Measurements from ENCODE around the gene SSC4D. TPM values are rescaled to one million over a fixed set of nuclear protein-coding genes. Genes with fewer than 3 reads are reported as not detected.

Gene SSC4D
- total RNA-seq, 1 experiment from 2014 or later: 18.1 TPM

DNA sequence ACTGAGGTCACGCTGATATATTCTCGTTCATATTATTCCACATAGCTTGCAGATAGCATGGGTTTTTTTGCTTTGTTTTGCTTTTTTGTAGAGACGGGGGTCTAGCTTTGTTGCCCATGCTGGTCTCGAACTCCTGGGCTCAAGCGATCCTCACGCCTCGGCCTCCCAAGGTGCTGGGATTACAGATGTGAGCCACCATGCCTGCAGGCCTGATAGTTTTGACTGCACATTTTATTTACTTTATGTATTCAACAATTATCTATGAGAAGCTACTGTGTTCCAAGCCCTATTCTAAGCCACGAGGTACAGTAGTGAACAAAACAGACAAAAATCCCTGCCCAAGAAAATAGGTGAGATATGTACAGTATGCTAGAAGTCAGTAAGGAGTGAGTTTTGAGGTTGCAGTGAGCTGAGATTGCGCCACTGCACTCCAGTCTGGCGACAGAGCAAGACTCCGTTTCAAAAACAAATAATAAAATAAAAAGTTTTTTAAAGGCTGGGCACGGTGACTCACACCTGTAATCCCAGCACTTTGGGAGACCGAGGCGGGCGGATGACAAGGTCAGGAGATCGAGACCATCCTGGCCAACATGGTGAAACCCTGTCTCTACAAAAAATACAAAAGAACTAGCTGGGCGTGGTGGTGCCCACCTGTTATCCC is 49.4 kb downstream of the SSC4D start:
- ChIA-PET CTCF (interaction anchor here (0.5 to 1.6 kb wide), 6 partner anchors 9 to 65 kb away, joined by 3 to 4 read pairs (median 4); partner anchors contain the start of gene ZP3), POLR2A (interaction anchor here (0.8 to 1.4 kb wide), 2 partner anchors 26 to 36 kb away, joined by 3 to 4 read pairs; no protein-coding TSS in a partner anchor)
- Mint-ChIP-seq H3K27me3 (ENCODE audit: low read depth) (no peaks in the 10 kb centered on the region; the same call in 1 of the 2 replicates), H3K36me3 (peaks cover 29% of the 10 kb centered on the region), H3K27ac (peak overlapping the region; percentile 95), H3K4me3 (peak overlapping the region; percentile 73), H3K4me1 (peaks cover 44% of the 10 kb centered on the region), H3K9me3 (no peaks in the 10 kb centered on the region)
- DNase-seq (ENCODE audit: low spot score) (no peak), ATAC-seq (no peak)
- TF ChIP-seq, protein P1, sequence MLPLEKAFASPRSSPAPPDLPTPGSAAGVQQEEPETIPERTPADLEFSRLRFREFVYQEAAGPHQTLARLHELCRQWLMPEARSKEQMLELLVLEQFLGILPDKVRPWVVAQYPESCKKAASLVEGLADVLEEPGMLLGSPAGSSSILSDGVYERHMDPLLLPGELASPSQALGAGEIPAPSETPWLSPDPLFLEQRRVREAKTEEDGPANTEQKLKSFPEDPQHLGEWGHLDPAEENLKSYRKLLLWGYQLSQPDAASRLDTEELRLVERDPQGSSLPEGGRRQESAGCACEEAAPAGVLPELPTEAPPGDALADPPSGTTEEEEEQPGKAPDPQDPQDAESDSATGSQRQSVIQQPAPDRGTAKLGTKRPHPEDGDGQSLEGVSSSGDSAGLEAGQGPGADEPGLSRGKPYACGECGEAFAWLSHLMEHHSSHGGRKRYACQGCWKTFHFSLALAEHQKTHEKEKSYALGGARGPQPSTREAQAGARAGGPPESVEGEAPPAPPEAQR (CRISPR knock-in tag; IDR thresholded peaks at IDR 0.05): no peak
- TF ChIP-seq, protein P2, sequence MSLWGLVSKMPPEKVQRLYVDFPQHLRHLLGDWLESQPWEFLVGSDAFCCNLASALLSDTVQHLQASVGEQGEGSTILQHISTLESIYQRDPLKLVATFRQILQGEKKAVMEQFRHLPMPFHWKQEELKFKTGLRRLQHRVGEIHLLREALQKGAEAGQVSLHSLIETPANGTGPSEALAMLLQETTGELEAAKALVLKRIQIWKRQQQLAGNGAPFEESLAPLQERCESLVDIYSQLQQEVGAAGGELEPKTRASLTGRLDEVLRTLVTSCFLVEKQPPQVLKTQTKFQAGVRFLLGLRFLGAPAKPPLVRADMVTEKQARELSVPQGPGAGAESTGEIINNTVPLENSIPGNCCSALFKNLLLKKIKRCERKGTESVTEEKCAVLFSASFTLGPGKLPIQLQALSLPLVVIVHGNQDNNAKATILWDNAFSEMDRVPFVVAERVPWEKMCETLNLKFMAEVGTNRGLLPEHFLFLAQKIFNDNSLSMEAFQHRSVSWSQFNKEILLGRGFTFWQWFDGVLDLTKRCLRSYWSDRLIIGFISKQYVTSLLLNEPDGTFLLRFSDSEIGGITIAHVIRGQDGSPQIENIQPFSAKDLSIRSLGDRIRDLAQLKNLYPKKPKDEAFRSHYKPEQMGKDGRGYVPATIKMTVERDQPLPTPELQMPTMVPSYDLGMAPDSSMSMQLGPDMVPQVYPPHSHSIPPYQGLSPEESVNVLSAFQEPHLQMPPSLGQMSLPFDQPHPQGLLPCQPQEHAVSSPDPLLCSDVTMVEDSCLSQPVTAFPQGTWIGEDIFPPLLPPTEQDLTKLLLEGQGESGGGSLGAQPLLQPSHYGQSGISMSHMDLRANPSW (CRISPR knock-in tag; conservative IDR thresholded peaks at IDR 0.05; ENCODE audit: low read depth): no peak
- TF ChIP-seq, protein P3, sequence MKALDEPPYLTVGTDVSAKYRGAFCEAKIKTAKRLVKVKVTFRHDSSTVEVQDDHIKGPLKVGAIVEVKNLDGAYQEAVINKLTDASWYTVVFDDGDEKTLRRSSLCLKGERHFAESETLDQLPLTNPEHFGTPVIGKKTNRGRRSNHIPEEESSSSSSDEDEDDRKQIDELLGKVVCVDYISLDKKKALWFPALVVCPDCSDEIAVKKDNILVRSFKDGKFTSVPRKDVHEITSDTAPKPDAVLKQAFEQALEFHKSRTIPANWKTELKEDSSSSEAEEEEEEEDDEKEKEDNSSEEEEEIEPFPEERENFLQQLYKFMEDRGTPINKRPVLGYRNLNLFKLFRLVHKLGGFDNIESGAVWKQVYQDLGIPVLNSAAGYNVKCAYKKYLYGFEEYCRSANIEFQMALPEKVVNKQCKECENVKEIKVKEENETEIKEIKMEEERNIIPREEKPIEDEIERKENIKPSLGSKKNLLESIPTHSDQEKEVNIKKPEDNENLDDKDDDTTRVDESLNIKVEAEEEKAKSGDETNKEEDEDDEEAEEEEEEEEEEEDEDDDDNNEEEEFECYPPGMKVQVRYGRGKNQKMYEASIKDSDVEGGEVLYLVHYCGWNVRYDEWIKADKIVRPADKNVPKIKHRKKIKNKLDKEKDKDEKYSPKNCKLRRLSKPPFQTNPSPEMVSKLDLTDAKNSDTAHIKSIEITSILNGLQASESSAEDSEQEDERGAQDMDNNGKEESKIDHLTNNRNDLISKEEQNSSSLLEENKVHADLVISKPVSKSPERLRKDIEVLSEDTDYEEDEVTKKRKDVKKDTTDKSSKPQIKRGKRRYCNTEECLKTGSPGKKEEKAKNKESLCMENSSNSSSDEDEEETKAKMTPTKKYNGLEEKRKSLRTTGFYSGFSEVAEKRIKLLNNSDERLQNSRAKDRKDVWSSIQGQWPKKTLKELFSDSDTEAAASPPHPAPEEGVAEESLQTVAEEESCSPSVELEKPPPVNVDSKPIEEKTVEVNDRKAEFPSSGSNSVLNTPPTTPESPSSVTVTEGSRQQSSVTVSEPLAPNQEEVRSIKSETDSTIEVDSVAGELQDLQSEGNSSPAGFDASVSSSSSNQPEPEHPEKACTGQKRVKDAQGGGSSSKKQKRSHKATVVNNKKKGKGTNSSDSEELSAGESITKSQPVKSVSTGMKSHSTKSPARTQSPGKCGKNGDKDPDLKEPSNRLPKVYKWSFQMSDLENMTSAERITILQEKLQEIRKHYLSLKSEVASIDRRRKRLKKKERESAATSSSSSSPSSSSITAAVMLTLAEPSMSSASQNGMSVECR (CRISPR knock-in tag; IDR thresholded peaks at IDR 0.05; ENCODE audit: borderline replicate concordance): no peak
- no peak for TF ChIP-seq ZNF416 (CRISPR knock-in tag; IDR thresholded peaks at IDR 0.05)
- TF ChIP-seq, protein P4, sequence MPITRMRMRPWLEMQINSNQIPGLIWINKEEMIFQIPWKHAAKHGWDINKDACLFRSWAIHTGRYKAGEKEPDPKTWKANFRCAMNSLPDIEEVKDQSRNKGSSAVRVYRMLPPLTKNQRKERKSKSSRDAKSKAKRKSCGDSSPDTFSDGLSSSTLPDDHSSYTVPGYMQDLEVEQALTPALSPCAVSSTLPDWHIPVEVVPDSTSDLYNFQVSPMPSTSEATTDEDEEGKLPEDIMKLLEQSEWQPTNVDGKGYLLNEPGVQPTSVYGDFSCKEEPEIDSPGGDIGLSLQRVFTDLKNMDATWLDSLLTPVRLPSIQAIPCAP (CRISPR knock-in tag; IDR thresholded peaks at IDR 0.05): no peak
- TF ChIP-seq, protein P5, sequence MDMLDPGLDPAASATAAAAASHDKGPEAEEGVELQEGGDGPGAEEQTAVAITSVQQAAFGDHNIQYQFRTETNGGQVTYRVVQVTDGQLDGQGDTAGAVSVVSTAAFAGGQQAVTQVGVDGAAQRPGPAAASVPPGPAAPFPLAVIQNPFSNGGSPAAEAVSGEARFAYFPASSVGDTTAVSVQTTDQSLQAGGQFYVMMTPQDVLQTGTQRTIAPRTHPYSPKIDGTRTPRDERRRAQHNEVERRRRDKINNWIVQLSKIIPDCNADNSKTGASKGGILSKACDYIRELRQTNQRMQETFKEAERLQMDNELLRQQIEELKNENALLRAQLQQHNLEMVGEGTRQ (CRISPR knock-in tag; IDR thresholded peaks at IDR 0.05): no peak
- TF ChIP-seq ZNF396 (CRISPR knock-in tag; IDR thresholded peaks at IDR 0.05; ENCODE audit: borderline replicate concordance): no peak
- TF ChIP-seq, protein P6, sequence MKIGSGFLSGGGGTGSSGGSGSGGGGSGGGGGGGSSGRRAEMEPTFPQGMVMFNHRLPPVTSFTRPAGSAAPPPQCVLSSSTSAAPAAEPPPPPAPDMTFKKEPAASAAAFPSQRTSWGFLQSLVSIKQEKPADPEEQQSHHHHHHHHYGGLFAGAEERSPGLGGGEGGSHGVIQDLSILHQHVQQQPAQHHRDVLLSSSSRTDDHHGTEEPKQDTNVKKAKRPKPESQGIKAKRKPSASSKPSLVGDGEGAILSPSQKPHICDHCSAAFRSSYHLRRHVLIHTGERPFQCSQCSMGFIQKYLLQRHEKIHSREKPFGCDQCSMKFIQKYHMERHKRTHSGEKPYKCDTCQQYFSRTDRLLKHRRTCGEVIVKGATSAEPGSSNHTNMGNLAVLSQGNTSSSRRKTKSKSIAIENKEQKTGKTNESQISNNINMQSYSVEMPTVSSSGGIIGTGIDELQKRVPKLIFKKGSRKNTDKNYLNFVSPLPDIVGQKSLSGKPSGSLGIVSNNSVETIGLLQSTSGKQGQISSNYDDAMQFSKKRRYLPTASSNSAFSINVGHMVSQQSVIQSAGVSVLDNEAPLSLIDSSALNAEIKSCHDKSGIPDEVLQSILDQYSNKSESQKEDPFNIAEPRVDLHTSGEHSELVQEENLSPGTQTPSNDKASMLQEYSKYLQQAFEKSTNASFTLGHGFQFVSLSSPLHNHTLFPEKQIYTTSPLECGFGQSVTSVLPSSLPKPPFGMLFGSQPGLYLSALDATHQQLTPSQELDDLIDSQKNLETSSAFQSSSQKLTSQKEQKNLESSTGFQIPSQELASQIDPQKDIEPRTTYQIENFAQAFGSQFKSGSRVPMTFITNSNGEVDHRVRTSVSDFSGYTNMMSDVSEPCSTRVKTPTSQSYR (CRISPR knock-in tag; IDR thresholded peaks at IDR 0.05): no peak

Data from WTC11 (cell line).